ENCODE measurements around the gene NCKAP5.
"Not testable (repeated sequence)": the region's sequence is repeated elsewhere in the genome, so short reads cannot be mapped to it uniquely, and the experiment has no call there.

Gene NCKAP5

DNA sequence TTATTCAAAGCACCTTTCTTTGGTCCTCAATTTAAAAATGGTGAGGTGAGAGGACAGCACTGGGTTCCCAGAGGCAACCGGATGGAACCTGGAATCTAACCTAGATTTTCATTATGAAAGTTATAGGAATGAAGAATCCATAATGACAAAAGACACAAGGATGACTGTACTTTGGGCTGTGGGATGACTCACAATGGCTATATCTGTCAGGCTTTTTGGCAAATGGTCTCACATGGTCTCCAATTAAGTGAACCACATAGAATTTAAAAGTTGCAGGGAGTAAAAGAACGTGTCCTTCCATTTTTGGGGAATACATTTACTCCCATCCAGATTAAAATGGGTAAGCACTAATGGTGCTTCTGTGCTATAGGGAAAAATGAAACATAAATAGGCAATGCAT lies 866.5 kb downstream of the NCKAP5 start:
- WGBS, 2 experiments = 93 to 100% methylated on average over 2 of the region's 2 CpGs
- H3K4me3 ChIP-seq (ENCODE audit: insufficient read depth, low read depth, low read length) = no peak overlapping the region

DNA sequence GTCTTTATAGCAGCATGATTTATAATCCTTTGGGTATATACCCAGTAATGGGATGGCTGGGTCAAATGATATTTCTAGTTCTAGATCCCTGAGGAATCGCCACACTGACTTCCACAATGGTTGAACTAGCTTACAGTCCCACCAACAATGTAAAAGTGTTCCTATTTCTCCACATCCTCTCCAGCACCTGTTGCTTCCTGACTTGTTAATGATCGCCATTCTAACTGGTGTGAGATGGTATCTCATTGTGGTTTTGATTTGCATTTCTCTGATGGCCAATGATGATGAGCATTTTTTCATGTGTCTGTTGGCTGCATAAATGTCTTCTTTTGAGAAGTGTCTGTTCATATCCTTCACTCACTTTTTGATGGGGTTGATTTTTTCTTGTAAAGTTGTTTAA lies 868.5 kb downstream of the NCKAP5 start:
- WGBS, 2 experiments = no CpG with 5 or more reads among the region's 2 CpGs
- not testable (repeated sequence) for H3K36me3 ChIP-seq (ENCODE audit: control insufficient read depth, insufficient read depth, low read length); H3K27me3 ChIP-seq (ENCODE audit: control insufficient read depth, insufficient read depth, low read length, poor library complexity, severe bottlenecking)

More for the DNA sequence above, 866.5 kb downstream of the NCKAP5 start:
- Histone ChIP-seq H3K36me3 (ENCODE audit: control insufficient read depth, insufficient read depth, low read length) (no peaks in the 10 kb centered on the region), H3K27me3 (ENCODE audit: control insufficient read depth, insufficient read depth, low read length, poor library complexity, severe bottlenecking) (no peaks in the 10 kb centered on the region), H3K27ac (ENCODE audit: insufficient read depth, low read depth, low read length, poor library complexity, severe bottlenecking) (no peak overlapping the region), H3K9me3 (ENCODE audit: control insufficient read depth, low read length) (no peaks in the 10 kb centered on the region), H3K4me1 (ENCODE audit: control insufficient read depth, insufficient read depth, low read length) (no peaks in the 10 kb centered on the region)

DNA sequence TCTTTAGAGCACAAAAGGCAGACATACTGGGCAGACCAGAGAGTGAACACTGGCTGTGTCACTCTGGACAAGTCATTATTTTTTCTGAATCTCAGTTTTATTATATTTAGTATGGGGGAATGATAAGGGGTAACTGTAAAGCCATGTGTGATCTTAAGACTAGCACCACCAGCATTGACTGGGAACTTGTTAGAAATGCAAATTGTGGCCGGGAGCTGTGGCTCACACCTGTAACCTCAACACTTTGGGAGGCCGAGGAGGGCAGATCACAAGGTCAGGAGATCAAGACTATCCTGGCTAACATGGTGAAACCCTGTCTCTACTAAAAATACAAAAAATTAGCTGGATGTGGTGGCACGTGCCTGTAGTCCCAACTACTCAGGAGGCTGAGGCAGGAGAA lies 869.9 kb downstream of the NCKAP5 start:
- H3K9me3 ChIP-seq (ENCODE audit: control insufficient read depth, low read length); H3K4me1 ChIP-seq (ENCODE audit: control insufficient read depth, insufficient read depth, low read length); H3K27ac ChIP-seq (ENCODE audit: insufficient read depth, low read depth, low read length, poor library complexity, severe bottlenecking); H3K4me3 ChIP-seq (ENCODE audit: insufficient read depth, low read depth, low read length); H3K27me3 ChIP-seq (ENCODE audit: control insufficient read depth, insufficient read depth, low read length, poor library complexity, severe bottlenecking); H3K36me3 ChIP-seq (ENCODE audit: control insufficient read depth, insufficient read depth, low read length): not testable (repeated sequence)
- WGBS, 2 experiments = 83 to 88% methylated on average over 3 of the region's 3 CpGs

More for the DNA sequence above, 868.5 kb downstream of the NCKAP5 start:
- not testable (repeated sequence) for H3K9me3 ChIP-seq (ENCODE audit: control insufficient read depth, low read length); H3K27ac ChIP-seq (ENCODE audit: insufficient read depth, low read depth, low read length, poor library complexity, severe bottlenecking); H3K4me1 ChIP-seq (ENCODE audit: control insufficient read depth, insufficient read depth, low read length); H3K4me3 ChIP-seq (ENCODE audit: insufficient read depth, low read depth, low read length)

DNA sequence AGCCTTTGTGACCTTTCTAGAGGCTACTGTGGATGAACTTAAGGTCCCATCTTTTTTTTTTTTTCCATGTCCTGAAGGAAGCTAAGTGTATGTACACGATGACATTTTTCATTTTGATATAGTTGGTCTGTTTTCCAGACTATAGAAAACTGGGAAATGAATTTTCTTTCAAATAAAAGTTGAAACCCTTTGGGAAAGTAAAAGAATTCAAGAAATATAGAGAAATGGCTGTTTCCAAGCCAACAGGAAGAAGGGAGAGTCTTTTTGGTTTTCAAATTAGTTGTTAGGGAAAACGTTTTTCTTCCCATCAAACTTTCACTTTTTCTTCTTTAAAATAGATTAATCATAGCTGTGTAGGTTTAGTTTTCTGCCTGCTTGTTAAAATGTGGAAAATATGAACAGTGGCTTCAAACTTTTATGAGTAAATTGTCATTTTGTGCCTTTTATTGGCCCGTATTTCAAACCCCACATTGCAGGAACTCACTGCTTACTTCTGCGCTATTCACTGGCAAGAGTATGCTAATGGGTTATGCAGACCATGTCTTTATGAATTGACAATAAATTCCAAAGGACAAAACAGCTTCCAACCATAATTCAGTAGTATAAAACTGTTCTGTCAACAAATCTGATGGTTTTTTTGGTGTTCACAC lies 870.6 kb downstream of the NCKAP5 start:
- Histone ChIP-seq H3K4me1 (ENCODE audit: control insufficient read depth, insufficient read depth, low read length) (no peaks in the 10 kb centered on the region), H3K27ac (ENCODE audit: insufficient read depth, low read depth, low read length, poor library complexity, severe bottlenecking) (no peak overlapping the region), H3K4me3 (ENCODE audit: insufficient read depth, low read depth, low read length) (no peak overlapping the region), H3K36me3 (ENCODE audit: control insufficient read depth, insufficient read depth, low read length) (no peaks in the 10 kb centered on the region), H3K27me3 (ENCODE audit: control insufficient read depth, insufficient read depth, low read length, poor library complexity, severe bottlenecking) (no peaks in the 10 kb centered on the region), H3K9me3 (ENCODE audit: control insufficient read depth, low read length) (no peaks in the 10 kb centered on the region)
- WGBS, 2 experiments = 90 to 94% methylated on average over 3 of the region's 4 CpGs

DNA sequence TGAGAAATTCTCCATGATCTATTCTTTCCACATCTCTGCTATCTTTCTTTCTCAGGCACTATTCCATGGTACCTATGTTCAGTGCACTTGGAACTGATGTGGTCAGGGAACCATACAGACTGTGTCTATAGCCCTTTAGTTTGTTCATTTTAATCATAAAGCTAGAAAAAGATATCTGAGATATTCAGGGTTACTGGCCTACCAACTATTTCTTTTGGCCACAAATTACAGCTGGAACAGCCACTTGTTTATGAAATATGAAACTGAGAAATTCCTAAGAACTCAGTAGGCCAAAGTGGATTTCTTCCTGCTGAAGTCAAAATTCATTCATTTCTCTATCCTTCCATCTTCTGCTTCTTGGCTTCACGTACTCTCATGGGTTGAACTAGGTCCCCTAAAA lies 875.4 kb downstream of the NCKAP5 start:
- WGBS, 2 experiments = 96 to 100% methylated on average over 1 of the region's 1 CpG

DNA sequence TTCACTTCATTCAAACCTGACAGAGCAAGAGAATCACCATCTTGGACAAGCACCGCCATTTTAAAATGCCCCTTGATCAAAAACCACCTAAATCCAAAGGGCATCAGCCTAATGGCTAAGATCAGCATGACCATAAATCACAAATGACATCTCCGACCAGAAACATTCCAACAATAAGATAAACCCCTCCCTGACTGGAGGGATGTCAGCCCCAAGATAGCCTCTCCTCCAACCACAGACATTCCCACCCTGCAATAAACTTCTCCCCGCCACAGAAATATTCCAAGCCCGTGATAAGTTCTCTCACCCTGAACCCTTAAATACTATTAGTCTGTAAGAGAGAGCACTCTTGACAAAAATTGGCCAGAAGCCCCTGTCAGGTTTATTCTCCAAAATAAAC lies 876.7 kb downstream of the NCKAP5 start:
- Histone ChIP-seq H3K4me3 (ENCODE audit: insufficient read depth, low read depth, low read length) (no peak overlapping the region), H3K9me3 (ENCODE audit: control insufficient read depth, low read length) (no peaks in the 10 kb centered on the region), H3K36me3 (ENCODE audit: control insufficient read depth, insufficient read depth, low read length) (no peaks in the 10 kb centered on the region), H3K27ac (ENCODE audit: insufficient read depth, low read depth, low read length, poor library complexity, severe bottlenecking) (no peak overlapping the region), H3K27me3 (ENCODE audit: control insufficient read depth, insufficient read depth, low read length, poor library complexity, severe bottlenecking) (no peaks in the 10 kb centered on the region), H3K4me1 (ENCODE audit: control insufficient read depth, insufficient read depth, low read length) (no peaks in the 10 kb centered on the region)
- 92 to 93% methylated on average over 4 of the region's 4 CpGs for WGBS, 2 experiments

More for the DNA sequence above, 875.4 kb downstream of the NCKAP5 start:
- no peaks in the 10 kb centered on the region for H3K9me3 ChIP-seq (ENCODE audit: control insufficient read depth, low read length)
- H3K27me3 ChIP-seq (ENCODE audit: control insufficient read depth, insufficient read depth, low read length, poor library complexity, severe bottlenecking) = no peaks in the 10 kb centered on the region
- no peaks in the 10 kb centered on the region for H3K36me3 ChIP-seq (ENCODE audit: control insufficient read depth, insufficient read depth, low read length)
- no peak overlapping the region for H3K27ac ChIP-seq (ENCODE audit: insufficient read depth, low read depth, low read length, poor library complexity, severe bottlenecking)
- H3K4me3 ChIP-seq (ENCODE audit: insufficient read depth, low read depth, low read length) = no peak overlapping the region
- H3K4me1 ChIP-seq (ENCODE audit: control insufficient read depth, insufficient read depth, low read length) = no peaks in the 10 kb centered on the region

DNA sequence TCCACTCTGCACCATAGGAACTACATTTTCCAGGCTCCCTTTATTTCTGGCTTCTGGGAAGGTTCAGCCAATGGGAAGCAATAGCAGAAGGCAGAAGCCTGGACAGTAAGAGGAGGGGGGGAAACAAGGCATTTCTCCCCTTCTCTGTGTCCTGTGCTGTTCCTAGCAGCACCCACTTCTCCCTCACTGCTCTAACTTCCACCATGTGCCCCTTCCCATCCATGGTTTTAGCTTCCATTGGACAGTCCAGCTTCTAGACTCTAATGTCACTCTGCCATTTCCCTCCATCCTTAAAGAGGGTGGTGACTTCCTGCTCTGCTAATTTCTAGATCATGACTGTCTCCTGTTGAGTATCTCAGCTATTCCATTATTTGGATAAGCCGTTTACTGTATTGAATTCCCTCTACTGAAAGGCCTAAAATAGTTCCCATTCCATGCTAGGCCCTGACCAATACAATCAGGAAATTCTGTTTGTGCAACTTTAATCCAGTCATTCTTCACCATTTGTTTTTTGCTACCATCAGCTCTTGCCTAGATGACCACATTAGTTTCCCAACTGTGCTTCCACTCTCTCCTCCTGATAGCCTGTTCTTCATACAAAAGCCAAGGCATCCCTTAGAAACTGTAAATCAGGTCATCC lies 877.5 kb downstream of the NCKAP5 start:
- whole genome bisulfite sequencing, 2 experiments = 92 to 97% methylated on average over 1 of the region's 1 CpG
- H3K9me3 ChIP-seq (ENCODE audit: control insufficient read depth, low read length) = no peaks in the 10 kb centered on the region
- H3K27ac ChIP-seq (ENCODE audit: insufficient read depth, low read depth, low read length, poor library complexity, severe bottlenecking) = no peak overlapping the region
- no peaks in the 10 kb centered on the region for H3K4me1 ChIP-seq (ENCODE audit: control insufficient read depth, insufficient read depth, low read length)
- no peak overlapping the region for H3K4me3 ChIP-seq (ENCODE audit: insufficient read depth, low read depth, low read length)
- H3K36me3 ChIP-seq (ENCODE audit: control insufficient read depth, insufficient read depth, low read length) = no peaks in the 10 kb centered on the region
- no peaks in the 10 kb centered on the region for H3K27me3 ChIP-seq (ENCODE audit: control insufficient read depth, insufficient read depth, low read length, poor library complexity, severe bottlenecking)

DNA sequence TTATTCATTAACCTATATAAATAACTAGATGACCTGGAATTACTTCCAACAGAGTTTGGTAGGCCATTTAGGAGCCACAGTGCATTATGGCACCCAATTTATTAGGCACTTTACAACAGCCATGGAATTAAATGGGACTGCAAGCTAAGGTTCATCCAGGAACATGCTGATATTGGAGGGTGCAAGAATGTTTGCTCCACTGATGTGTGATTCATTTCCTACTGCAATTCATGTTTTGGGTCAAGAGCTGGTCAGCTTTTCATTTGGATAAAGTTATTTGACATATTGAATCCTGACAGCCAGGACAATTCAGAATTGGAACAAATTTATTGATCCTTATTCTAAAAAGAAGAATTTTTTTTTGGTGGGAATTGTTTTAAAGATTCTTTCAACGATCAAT lies 886.5 kb downstream of the NCKAP5 start:
- Histone ChIP-seq H3K4me1 (ENCODE audit: control insufficient read depth, insufficient read depth, low read length) (no peaks in the 10 kb centered on the region), H3K27ac (ENCODE audit: insufficient read depth, low read depth, low read length, poor library complexity, severe bottlenecking) (no peak overlapping the region), H3K36me3 (ENCODE audit: control insufficient read depth, insufficient read depth, low read length) (no peaks in the 10 kb centered on the region), H3K4me3 (ENCODE audit: insufficient read depth, low read depth, low read length) (no peak overlapping the region), H3K27me3 (ENCODE audit: control insufficient read depth, insufficient read depth, low read length, poor library complexity, severe bottlenecking) (no peaks in the 10 kb centered on the region), H3K9me3 (ENCODE audit: control insufficient read depth, low read length) (no peaks in the 10 kb centered on the region)
- WGBS, 2 experiments = 94 to 100% methylated on average over 1 of the region's 1 CpG

DNA sequence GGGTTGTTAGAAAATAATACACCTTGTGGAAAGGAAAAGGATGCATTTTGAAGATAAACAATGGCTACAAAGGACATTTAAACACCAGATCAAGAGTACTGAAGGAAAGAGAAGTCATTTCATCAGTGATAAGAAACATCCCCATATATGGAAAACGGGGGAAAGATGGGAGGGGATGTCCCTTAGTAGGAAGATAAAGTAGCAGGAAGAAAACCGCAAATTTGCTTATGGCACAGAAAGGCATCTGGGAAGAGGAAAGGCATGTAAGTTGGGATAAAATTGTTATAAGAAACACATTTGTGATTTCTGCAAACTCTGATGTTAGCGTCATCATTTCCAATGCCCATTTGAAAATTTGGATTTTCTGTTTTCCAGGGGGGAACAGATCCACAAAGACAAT lies 887.7 kb downstream of the NCKAP5 start:
- no peaks in the 10 kb centered on the region for H3K27me3 ChIP-seq (ENCODE audit: control insufficient read depth, insufficient read depth, low read length, poor library complexity, severe bottlenecking)
- H3K4me1 ChIP-seq (ENCODE audit: control insufficient read depth, insufficient read depth, low read length) = no peaks in the 10 kb centered on the region
- WGBS, 2 experiments = 92 to 93% methylated on average over 3 of the region's 3 CpGs
- H3K27ac ChIP-seq (ENCODE audit: insufficient read depth, low read depth, low read length, poor library complexity, severe bottlenecking) = no peak overlapping the region
- no peak overlapping the region for H3K4me3 ChIP-seq (ENCODE audit: insufficient read depth, low read depth, low read length)
- no peaks in the 10 kb centered on the region for H3K36me3 ChIP-seq (ENCODE audit: control insufficient read depth, insufficient read depth, low read length)
- H3K9me3 ChIP-seq (ENCODE audit: control insufficient read depth, low read length) = no peaks in the 10 kb centered on the region

DNA sequence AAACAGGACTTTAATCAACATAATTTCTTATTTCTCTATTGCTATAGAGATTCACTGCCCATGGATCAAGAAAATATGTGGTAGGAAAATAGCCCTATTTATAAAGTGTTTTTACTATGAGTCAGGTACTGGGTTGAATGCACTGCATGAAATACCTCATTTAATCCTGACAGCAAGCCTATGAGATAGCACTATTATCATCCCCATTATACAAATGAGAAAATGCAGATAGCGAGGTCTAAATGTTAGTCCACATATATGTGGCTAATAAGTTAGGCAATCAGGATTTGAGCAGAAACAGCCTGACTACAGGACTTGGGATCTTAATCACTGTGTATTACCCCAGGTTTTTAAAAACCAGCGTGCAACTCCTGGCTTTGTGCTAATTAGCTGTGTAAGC lies 889.8 kb downstream of the NCKAP5 start:
- H3K4me1 ChIP-seq (ENCODE audit: control insufficient read depth, insufficient read depth, low read length) = no peaks in the 10 kb centered on the region
- 96 to 97% methylated on average over 2 of the region's 2 CpGs for WGBS, 2 experiments
- no peaks in the 10 kb centered on the region for H3K27me3 ChIP-seq (ENCODE audit: control insufficient read depth, insufficient read depth, low read length, poor library complexity, severe bottlenecking)
- H3K27ac ChIP-seq (ENCODE audit: insufficient read depth, low read depth, low read length, poor library complexity, severe bottlenecking) = no peak overlapping the region
- H3K9me3 ChIP-seq (ENCODE audit: control insufficient read depth, low read length) = no peaks in the 10 kb centered on the region
- no peaks in the 10 kb centered on the region for H3K36me3 ChIP-seq (ENCODE audit: control insufficient read depth, insufficient read depth, low read length)
- H3K4me3 ChIP-seq (ENCODE audit: insufficient read depth, low read depth, low read length) = no peak overlapping the region
